Measurements from ENCODE around the gene NT5C3B.

NT5C3B gene

DNA sequence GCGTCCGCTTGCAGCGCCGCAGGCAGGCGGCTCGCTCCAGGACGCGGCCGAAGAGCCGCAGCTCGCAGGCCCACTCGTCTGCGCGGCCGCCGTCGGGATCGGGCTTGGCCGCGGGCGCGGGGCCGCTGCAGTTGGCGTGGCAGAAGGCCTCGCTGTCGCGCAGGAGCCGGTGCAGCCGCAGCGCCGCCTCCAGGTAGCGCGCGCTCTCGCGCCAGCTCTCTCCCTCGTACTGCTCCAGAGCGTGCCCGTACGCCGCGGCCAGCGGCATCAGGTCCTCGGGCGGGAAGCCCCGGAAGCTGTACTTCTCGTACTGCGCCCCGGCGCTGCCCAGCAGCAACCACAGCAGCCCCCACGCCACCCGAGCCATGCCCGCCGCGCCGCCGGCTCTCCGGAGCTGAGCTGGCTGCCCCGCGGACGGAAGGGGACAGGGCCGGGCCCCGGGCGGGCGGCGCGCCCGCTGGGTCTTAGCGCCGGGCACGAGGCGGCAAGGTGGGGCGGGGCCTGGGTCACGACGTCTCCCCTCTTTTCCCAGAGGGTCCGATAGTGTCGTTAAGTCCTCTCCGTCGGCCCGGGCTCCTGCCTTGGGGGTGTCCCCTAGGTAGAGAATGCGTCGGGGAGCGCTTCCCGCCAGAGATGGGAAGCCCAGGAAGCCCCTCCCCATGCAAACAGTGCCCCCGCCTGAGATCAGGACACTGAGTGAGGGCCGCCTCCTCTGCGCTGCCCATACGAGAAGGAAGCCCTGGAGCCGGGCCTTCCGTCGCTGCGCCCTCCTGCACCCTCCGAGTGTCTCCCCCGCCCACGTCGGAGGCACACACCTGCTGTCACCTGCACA, 24.3 kb downstream of the NT5C3B start, which contains the start of gene P3H4:
P3H4 (minus strand) TSS at position 401 of the 832 bp plus-strand sequence; CDS start at position 367, 34 bp downstream.
- peak; percentile 59 to 61 for DNase-seq (ENCODE audit: low read depth in 1 of 2, low spot score in 1 of 2)

DNA sequence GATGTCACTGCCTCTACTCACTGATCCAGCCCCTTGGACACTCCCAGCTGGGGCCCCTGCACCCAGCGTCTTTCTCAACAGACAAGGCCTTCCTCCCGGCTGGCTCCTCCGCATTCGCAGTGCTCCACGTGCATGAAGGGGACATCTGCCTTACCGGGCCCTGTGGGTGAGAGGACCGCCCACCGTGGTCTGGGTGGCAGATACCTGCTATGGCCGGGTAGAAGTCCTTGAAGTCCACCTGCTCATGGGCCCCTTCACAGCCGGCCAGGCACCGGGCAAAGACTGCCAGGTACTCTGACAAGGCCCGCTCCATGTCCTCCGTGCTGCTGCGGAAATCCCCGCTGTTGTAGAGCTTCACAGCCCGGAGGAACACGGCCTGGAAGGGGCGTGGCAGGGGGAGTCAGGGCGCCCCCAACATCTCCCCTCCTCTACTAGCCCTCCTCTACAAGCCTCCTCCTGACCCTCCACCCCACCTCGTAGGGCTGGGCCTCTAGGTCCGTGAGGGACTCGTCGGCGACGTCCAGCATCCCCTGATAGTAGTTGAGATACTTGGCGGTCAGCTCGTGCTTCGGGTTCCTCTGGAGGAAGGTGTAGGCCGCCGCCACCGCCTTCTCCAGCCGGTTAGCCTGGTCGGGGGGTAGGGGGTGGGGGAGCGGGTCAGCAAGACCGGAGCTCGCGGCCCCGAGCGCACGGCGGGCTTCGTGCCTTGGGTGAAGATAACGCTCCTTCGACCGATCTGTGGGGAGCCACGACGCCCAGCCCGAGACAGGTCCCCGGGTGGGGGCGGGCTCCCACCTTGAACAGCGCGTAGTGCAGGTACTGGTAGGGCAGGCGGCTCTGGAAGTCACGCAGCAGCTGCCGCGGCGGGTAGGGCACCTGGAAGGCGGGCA, 25.1 kb downstream of the NT5C3B start:
- DNase-seq (ENCODE audit: low read depth in 1 of 2, low spot score in 1 of 2) = no peak

DNA sequence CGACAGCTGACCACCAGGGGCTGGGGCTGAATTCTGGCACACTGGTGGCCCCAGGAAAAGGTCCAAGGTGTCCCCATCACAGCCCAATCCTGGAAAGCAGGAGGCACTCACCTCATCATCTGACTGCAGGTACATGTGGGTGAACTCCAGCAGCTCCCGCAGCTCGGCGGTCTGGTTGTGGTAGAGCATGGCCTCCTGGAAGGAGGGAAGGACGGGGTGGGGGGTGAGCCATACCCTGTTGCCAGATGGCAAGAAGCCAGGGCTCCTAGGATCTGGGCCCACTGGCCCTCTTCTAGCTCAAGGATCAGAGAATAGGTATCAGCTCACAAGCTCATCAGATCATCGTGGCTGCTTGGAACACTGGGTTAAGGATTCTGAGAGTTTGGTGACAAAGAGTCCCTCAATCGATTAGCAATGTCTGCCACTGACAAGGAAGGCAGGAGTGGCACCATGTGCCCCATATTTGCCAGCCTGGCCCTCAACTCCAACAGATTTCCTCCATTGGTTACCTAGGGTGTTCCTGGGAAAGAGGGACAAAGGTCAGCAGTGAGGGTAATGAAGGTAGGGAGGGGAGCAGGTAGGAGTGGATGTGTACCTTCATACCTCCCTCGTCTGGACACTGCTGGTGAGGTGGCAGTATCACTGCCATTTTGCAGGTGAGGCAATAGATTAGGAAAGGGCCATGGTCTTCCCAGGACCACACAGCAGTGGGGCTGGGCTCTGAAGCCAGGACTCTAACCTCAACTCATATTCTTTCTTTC, 29.2 kb downstream of the NT5C3B start:
- DNase-seq (ENCODE audit: low read depth in 1 of 2, low spot score in 1 of 2) = no peak

DNA sequence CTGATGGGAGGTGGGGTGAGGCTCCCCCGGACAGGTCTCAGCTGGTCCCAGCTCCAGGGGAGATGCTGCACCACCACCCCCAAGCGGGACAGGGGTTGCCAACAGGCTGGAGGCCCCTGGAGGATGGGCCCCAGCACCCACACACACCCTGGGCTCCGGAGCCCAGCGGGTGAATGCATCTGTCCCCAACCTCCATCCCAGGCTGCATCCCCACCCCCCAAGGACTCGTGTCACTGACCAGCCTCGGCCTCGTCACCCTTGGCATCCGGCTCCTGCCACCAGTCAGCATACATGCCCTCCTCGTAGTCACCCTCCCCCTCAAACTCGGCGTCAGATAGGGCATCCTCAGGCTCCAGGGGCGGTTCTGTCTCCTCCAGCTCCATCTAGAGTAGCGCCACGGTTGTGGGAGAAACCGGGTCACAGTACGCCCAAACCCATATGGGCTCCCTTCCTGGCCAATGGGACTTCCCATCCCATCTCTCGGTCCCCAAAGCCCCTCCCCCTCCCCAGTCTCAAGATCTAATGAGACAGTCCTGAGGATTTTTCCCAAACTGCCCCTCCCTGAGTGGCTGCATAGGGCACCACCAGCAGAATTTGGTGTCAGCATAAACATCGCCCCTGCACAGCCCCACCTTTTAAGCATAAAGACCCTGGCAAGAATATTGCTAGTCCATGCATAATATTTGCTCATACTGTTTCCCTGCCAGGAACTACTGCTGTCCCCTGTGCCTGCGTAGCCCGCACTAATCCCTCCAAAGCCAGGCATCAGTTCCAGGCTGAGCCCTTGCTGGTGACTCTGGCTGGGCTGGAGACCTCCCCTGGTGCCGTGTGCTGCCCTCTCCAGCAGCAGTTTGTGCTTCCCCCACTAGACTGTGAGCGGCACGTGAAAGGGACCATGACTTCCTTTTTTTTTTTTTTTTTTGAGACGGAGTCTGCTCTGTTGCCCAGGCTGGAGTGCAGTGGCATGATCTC, 32.7 kb downstream of the NT5C3B start:
- no peak for DNase-seq (ENCODE audit: low read depth in 1 of 2, low spot score in 1 of 2)

DNA sequence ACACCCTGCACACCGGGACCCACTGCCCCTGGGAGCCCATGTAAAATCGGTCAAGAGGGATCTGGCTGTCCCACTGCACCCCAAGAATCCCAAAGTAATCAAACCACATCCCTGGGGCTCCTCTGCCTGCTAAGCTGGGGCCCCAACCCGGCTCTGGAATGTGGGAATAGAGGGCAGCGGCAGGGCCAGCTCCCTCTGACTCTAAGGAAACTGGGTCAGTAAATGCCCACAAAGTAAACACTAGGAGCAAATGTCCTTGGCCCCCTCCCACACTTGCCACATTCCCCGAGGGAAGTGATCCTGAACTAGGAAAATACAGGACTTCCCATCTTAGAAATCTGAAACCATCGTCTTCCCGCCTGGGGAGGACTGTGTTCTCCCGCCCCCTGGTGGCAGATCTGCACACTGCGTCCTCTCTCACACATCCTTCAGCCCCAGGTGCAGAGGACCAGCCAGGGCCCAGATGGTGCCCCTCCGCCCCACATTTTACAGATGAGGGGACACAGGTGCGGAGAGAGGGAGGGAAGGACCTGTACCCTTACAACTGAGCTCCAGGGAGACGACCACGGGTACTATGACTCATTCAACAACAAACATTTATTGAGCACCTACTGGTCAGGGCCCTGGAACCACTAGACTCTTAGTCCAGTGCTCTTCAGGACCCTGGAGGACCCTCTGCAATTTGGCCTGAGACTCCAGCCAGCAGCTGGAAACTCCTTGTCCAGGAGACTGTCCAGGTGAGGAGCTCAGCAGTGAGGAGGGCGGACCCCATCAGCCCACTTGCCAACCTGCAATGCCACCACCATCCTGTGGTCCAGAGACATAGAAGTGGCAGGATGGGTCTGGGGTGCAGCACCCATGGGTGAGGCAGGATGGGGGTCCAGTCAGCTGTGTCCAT, 34.4 kb downstream of the NT5C3B start:
- peak; percentile 54 to 70 for DNase-seq (ENCODE audit: low read depth in 1 of 2, low spot score in 1 of 2)

DNA sequence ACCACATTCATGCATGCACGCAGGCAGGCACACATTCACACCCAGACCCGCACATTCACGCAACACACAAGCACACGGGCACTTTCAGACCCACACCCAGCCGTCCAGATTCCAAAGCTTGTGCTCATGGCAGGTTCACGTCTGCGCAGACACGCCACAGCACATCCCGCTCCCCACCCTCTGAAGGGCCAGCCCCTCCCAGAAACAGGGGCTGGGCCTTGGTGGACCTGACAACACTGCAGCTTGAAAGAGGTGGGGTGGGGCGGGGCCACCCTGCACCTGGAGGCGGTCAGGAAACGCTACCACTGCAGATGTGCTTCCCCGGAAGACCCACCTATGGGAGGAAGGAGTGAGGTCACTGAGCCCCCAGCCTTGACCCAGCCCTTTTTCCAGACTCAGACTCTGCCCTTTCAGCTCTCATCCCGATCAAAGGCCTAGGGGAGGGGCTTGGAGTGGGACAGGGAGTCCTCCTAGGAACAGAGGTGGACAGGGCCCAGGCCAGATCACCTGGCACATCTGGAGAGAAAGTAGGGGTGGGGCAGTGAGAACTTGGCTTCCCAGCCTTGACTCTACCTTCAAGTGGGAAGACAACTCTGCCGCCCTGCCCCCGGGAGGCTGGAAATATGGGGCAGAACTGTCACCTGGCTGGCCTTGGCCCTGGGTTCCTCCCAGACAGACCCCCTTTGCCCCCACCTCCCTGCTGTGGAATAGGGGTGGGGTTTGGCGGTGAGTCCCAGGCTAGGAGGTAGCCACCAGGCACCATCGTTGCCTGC, 35.2 kb downstream of the NT5C3B start:
- no peak for DNase-seq (ENCODE audit: low read depth in 1 of 2, low spot score in 1 of 2)

DNA sequence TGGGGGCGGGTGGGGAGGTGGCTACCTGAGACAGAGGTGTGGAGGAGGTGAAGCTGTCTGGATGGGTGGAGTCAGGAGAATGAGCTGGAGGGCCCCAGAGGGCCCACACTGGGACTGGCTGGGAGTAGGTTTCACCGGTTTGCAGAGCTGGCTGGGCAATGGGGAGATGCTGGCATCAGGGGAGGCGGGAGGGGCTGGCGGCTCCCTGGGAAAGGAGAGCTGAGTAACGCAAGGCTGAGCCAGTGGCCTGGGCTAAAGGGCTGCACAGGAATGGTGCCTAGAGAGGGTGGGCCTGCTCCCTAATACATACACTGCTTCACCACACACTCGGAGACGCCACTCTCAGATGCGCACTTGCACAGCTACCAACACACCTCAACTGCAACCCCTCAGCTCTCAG, 36.7 kb downstream of the NT5C3B start:
- no peak for DNase-seq (ENCODE audit: low read depth in 1 of 2, low spot score in 1 of 2)

DNA sequence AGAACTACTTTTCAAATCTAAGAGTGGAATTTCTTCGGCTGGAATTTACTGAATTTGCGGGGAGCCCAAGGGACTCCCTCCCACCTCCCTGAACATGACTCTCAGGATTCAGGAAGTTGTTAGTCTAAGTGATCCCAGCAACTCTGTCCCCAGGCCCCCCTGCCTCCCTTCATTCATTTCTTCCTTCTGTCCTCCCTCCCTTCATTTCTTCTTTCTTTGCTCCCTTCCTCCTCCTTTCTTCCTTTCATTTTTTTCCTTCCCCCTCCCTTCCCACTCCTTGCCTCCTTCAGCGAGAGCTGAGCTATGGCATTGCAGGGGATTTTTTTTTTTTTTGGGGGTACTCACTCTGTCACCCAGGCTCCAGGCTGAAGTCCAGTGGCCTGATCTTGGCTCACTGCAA, 38.7 kb downstream of the NT5C3B start:
- no peak for DNase-seq (ENCODE audit: low read depth in 1 of 2, low spot score in 1 of 2)

DNA sequence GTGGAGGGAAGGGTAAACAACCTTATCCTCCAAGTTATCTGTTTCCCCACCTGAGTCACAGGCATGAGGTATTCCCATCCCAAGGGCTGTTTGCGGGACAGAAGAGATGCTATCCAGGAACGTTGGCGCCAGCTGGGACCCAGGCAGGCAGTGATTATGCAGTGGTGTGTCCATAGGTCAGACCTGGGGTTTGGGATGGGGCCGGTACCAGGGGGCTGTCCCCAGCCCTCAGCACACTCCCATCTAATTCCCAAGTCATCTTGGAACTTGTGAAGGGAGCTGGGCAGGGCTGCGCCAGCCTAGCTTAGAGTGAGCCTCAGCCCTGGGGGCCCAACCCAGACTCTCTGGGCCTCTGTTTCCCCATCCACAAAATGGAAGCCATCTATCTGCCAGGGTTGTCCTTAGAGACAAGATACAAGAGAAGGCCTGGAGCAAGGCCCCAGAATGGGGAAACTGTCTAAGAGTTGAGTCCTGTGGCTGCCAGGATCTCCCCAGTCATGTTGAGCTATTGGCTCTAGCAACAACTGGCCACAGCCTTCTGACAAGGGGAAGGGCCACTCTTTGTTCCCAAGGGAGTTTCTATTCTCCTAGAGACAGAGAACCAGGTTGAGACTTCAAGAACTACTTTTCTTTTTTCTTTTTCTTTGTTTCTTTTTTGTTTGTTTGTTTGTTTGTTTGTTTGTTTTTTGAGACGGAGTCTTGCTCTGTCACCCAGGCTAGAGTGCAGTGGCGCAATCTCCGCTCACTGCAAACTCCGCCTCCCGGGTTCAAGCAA, 39.7 kb downstream of the NT5C3B start:
- DNase-seq (ENCODE audit: low read depth in 1 of 2, low spot score in 1 of 2) = no peak

DNA sequence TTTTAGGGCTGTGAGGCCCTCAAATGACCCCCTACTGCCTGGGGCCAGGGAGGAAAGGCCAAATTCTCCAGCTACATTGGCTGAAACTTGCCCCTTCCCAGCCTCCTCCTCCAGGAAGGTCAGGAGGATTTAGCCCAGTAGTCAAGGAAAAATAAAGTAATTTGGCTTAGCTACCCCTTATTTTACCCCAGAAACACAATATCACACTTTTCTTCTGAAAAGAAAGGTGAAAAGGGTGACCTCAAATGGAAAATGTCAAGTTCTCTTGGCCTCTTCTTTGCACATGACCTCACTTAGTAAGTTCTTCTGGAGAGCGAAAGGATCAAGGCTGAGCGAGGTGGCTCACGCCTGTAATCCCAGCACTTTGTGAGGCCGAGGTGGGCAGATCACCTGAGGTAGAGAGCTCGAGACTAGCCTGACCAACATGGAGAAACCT, 41.5 kb downstream of the NT5C3B start:
- no peak for DNase-seq (ENCODE audit: low read depth in 1 of 2, low spot score in 1 of 2)

DNA sequence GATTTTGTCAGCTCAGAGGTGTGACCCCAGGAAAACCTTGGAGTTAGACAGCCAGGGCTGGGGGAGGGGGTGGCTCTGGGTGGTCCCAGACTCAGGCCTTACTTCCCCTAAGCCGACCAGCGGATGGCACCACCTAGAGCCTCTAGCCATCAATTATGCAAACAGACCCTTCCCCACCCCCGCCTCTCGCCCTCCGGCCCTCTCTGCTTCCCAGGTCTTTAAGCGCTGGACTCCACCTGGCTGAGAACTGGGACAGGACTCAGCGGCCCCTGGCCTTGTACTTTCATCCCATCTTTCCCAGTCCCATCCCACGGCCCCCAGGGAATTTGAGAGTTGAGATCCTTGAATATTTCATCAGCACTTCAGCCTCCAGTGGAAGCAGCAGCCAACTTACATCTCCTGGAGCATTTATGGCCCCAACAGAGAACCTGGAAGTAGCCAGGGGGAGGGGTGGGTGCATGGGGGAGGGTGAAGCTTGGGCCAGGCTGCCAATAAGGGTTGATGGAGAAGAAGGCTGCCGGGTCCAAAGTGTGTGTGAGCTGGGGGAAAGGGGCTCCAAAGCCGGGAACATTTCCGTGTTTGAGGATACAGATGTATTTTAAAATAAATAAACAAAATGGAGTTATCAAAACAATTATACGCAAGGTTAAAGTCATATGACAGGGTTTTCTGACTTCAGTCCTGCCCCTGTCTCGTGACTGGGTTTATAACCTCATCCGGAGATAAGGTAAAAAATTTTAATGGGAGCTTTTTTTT, 42.1 kb downstream of the NT5C3B start:
- DNase-seq (ENCODE audit: low read depth in 1 of 2, low spot score in 1 of 2) = no peak

DNA sequence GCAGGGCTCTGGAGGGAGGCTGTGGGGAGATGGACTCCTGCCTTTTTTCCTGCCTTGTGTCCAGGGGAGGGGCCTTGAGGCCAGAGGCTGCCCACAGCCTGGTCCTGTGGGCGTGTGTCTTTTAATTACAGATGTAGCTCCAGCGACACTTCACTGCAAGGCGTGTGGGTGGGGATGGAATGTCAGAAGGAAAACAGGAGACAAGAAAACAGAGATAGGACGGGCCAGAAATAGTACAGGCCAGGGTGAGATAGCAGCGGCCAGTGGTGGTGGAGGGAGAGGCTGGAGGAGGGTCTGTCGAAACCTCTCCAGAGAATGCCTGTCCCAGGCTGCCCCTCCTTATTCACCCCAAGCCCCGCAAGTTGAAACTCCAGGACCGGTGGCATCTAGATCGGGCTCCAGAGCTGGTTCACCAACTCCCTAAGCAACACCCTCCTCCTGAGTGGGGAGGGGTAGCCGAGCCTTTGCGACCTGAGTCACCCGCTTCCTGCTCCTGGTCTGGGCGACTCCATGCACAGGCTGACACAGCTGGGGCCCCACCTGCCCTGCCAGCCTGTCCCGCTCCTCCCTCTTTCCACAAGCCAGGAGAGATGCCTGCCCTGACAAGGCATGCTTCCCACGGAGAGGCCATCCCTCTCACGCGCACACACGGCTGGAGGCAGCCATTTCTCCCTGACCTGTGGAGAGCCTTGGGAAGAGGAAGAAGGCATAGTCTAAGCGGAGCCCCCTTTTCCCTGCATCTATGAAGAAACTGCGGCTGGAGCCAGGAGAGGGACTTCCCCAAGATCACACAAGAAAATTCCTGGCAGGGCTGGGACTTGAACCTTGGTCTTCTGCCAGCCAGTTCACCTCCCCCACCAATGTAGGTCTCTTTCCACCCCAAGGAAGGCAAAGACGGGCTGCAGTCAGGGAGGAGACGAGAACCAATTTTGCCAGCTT, 42.9 kb downstream of the NT5C3B start:
- DNase-seq (ENCODE audit: low read depth in 1 of 2, low spot score in 1 of 2) = no peak

DNA sequence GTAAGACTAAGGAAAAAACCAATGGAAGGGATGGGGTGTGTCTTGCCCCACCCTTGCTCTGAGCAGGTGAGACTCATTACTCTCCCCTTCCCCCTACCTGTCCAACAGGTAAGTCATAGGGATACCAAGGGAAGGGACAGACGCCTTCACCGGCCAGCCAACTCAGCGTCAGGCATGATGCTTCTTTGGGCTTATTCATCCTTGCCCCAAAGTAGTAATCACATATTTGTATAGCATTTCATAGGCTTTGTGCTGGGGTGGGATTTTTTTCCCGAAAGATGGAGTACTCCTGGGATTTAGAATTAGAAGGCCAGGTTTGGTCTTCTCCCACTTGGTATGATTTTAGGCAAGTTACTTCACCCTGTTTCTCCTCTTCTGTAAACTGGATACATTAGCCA, 49.0 kb downstream of the NT5C3B start:
- no peak for DNase-seq (ENCODE audit: low read depth in 1 of 2, low spot score in 1 of 2)

DNA sequence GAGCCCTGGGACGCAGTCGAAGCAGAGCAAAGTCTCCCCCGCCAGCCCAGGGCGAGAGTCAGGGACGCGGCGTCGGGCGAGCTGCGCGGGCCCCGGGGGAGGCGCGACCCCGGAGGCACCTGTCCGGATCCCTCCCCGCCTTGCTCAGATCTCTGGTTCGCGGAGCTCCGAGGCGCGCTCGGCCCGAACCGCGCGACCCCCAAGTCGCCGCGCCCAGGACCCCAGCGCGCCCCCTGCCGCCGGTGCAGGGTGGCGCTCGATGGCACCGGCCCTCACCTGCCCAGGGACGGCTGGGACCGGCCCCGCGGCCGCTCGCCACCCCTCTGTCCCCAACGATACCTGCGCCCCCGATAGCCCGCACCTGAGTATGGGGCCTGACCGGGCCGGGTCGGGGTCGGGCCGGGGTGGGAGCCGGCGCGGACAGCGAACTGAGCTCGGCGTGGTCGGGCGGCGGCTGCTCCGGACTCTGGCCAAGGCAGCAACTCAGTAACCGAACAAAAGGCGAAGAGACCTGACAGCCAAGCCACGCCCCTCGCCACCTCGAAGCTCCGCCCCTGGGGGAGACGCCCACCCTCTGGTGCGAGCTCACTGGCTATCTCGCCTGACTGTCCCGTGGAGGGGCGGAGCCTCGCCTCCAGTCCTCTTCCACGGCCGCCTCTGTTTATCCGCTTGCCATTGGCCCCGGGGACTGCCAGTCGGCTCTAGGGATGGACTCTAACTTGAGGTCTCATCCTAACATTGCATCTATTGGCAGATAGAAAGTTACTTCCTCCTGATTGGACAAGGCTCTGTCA, 49.6 kb downstream of the NT5C3B start, which contains the start of gene JUP:
JUP (minus strand) TSS at position 485 of the 794 bp plus-strand sequence. CDS start 14,857 bp downstream, outside the sequence.
- DNase-seq (ENCODE audit: low read depth in 1 of 2, low spot score in 1 of 2) = peak; percentile 62 to 78

DNA sequence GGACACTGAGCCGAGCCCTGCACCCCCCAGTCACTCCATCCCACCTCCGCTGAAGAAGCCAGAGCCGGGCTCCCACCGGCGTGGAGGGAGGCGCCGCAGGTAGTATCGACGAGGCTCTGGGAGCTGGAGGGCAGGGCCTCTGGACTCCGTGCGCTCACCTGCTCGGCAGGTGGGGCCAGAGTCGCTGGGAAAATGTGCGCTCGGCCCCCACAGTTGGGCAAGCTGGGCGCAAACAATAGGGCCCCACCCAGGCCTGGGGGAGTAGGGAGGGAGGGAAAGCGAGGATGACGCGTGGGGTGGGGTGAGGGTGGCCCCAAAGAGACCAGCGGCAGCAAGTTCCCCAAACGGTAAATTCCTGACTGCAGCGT, 50.2 kb downstream of the NT5C3B start:
- no peak for DNase-seq (ENCODE audit: low read depth in 1 of 2, low spot score in 1 of 2)

All from activated T-helper 1 cell treated with anti-CD3 and anti-CD28 coated beads, Interleukin-2, amount 50 U/mL, for 16 hours (primary cell).